Activated CD8-positive, alpha-beta memory T cell treated with anti-CD3 and anti-CD28 coated beads for 24 hours (primary cell): ENCODE measurements around the gene TSSC4.
A peak's percentile ranks its signal among the peaks of the same experiment; 100 is the strongest.

ENCODE experiments used
- DNase-seq: peaks from one replicate; pipeline ENCODE4 v3.0.0-alpha.2; 2020

The TSSC4 gene

DNA sequence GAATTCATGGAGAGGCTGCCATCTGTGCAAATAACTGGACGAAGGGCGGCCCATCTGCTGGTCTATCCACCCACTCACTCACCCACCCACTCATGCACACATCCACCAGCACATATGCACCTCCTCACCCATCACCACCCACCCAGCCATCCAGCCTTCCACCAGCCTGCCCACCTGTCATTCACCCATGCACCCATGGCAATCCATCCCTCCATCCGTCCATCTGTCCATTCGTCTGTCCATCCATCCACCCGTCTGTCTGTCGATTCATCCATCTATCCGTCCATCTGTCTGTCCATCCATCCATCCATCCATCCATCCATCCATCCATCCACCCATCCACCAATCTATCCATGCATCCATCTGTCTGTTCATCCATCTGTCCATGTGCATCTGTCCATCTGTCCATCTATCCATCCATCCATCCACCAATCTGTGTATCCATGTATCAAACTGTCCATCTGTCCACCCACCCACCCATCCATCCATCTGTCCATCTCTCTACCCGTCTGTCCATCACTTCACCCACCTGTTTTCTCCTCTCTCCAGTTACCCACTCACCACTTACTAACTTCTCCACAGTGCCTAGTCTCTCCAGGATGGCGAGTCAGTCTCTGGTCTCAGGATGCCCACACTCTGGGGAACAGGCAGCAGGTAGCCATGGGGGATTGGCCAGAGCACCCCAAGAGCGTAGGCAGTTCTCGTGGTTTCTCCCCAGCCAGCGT lies 34.9 kb downstream of the TSSC4 start:
- no peak for DNase-seq

DNA sequence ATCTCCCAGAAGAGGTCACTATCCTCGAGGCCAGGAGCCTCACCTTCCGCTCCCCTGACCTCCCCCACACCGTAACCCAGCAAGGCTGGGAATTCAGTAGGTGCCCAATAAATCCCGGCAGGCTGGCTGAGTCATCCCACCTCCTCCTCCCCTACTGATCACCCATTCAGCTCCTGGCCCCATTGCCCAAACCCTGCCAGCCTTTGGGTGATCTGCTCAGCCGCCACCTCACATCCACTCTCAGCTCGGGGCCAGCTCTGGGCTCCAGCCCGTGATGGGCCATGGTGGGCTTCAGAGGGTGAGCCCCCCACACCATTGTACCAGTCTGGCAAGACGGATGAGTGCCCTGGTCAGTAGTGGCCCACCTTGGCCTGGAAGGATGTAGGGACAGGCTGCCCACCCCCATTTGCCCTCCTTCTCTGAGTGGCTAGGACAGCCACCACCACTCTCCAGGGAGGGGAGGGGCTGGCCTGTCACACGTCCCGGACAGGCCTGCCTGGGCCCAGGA lies 35.5 kb downstream of the TSSC4 start:
- no peak for DNase-seq

DNA sequence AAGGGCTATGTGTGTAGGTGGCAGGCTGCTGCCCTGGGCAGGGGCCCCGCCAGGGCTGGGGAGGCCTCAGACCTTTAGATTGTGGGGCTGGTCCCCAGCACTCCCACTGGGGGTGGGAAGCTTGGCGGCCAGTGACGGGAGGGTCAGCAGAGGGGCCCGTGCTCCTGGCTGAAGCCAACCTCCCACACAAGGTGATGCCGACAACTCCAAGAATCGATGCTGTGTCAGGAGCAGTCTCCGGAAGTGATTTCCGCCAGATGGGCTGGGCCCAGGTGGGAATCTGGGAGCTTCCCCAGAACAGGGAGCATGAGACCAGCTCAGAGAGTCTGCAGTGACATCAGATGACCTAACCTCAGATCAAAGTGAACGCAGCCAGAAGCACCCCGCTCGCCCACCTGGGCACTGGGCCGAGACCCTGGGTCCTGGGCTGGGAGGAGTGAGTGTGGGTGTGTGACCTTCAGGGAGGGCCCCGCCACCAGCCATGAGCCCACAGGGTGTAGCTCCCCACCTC lies 36.0 kb downstream of the TSSC4 start:
- DNase-seq: no peak

DNA sequence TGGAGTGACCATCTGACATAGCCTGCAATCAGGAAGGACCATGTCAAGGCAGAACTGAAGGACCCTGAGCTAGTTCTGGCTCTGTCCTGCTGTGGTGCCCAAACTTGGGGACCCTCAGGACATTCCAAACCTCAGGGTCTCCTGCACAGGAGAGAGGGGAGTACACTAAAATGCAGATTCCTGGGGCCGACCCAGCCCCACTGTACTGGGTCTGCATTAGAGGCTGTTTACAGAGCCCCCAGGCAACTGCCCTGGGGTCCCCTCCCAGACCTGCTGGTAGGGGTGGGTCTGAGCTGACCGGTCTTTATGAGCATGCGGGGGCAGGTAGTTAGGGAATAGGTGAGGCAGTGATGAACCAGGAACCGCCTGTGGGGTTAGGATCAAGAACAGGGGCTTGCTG lies 37.0 kb downstream of the TSSC4 start:
- DNase-seq: no peak

DNA sequence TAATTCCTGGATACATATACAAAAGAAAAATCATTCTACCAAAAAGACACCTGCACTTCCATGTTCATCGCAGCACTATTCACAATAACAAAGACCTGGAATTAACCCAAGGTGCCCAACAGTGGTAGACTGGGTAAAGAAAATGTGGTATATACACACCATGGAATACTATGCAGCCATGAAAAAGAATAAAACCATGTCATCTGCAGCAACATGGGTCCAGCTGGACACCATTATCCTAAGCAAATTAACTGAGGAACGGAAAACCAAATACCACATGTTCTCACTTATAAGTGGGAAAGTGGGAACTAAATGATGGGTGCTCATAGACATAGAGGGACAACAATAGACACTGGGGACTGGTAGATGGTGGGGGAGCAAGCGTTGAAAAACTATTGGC lies 39.3 kb downstream of the TSSC4 start:
- DNase-seq: no peak

DNA sequence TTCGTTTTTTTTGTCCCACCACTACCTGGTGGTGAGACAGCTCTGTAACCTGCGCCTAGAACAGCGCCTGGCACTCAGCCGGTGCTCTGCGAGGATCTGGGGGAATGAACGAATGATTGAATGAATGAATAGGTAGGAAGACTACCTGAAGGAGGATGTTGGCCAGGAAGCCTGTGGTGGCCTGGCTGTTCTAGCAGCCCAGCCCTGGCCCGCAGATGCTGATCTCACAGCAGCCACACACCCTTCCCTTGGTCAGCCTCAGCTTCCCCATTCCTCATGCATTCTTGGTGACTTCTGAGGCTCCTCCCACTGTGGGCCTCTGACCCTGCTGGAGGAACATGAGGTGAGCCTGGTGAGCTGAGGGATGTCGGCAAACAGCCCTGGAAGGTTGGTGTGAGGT lies 40.1 kb downstream of the TSSC4 start:
- DNase-seq: no peak

DNA sequence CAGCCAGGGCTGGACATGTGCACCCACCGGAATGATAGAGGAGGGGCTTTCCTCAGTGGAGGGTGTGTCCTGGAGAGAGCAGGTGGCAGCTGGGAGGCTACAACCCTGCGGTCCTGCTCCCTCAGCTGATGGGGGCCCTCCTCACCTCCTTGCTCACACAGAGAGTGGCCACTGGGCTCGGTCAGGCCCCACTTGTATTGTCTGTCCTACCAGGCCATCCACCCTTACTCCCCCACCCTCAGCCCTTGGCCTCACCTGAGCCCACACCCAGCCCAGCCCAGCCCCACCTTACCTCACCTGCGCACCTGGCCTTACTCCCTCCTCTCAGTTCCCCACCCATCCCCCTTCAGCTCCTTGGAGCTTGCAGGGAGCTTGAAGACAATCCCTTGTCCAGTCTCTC lies 40.6 kb downstream of the TSSC4 start:
- no peak for DNase-seq

DNA sequence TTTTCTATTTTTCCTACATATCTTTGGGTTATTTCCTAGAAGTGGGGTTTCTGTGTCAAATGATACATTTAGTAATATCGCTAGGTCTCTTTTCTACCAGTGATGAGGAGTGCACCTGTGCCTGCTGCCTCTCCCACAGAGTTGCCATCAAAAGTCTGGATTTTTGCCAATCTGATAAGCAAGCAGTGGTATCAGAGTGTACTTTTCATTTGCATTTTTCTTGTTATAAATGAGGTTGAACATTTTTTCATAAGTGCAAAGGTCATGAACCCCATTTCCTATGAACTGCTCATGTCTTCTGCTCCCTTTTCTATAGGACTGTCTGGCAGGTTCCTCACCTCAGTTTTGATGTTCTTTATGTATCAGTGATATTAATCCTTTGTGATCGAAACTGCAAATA lies 42.0 kb downstream of the TSSC4 start:
- DNase-seq: no peak

DNA sequence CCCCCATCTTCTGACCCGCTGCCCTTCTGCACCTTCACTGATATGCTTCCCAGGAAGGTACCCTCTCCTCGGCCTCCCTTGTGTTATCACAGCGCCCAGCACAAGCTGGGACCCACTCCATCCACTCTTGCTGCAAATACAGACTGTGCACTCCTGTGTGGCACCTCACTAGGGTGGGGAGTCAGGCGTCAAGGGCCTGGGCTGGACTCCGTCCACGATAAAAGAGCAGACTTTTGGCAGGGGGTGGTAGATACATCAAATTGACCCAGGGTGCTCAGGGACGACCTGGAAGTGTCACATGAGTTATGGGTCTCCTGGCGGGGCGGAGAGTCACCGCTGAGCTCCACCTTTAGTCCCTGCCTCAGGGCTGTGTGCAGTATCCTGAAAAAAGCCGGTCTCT lies 42.9 kb downstream of the TSSC4 start:
- no peak for DNase-seq

DNA sequence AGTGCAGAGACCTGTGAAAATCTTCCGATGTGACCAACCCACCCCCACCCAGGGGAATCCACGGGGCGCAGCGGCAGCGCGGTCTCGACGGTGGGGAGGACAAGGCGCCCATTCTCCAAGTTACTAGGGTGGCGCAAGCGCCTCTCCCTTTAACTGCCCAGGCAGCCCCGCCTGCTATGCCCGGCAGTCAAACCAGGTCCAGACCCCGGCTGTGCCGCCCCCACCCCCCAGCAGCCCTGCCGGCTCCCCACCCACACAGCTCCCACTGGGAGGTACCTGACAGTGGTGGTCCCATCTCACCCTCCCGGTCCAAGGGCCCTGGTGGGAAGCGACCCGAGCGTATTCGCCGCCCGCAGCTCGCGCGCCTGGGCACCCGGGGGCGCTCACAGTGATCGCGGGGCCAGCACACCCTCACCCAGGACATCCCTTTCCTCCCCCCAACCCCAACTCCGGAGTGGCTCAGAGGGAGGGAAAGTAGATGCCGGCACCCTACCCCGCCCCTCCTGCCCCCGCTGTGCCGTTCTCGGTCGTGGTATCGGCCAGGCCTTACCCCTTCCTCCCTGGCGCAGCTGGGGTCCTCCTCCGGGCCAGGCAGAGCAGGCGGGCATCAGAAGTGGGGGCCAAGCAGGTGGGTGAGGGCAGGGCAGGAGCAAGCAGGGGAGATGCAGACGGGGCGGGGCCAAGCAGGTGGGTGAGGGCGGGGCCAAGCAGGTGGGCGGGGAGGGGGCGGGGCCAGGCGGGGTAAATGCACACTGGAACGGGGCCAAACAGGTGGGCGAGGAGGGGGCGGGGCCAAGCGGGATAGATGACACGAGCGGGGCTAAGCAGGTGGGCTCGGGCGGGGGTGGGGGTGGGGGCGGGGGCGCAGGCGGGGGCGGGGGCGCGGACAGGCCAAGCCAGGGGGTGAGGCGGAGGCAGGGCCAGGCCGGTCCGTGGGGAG lies 43.6 kb downstream of the TSSC4 start, which contains the start of gene TRPM5:
TRPM5 (minus strand) TSS at position 634 of the 940 bp plus-strand sequence. CDS start 21,478 bp downstream, outside the sequence.
- DNase-seq: peak; percentile 89

DNA sequence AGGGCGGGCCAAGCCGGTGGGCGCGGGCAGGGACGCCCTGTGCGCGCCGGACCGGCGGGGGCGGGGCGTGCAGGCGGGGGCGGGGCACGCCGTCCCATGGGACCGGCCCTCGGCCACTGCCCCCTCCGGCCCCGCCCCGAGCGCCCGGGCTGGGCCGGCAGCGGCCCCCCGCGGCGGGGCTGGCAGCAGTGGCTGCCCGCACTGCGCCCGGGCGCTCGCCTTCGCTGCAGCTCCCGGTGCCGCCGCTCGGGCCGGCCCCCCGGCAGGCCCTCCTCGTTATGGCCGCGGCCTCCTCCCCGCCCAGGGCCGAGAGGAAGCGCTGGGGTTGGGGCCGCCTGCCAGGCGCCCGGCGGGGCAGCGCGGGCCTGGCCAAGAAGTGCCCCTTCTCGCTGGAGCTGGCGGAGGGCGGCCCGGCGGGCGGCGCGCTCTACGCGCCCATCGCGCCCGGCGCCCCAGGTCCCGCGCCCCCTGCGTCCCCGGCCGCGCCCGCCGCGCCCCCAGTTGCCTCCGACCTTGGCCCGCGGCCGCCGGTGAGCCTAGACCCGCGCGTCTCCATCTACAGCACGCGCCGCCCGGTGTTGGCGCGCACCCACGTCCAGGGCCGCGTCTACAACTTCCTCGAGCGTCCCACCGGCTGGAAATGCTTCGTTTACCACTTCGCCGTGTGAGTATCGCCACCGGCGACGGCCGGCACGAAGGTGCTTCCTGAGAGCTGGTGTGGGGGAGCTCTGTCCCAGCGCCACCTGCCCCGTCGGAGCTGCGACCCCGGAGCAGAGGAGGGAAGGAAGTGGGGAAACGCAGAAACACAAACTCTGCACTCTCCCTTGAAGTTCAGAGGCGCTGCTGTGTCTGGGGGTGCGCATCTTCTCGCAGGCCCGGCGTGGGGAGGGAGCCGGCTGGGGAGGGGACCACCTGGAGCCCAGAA lies 44.5 kb downstream of the TSSC4 start, which contains the start of gene KCNQ1:
KCNQ1 (plus strand) TSS at position 188 of the 925 bp plus-strand sequence; CDS start at position 279, 91 bp downstream.
- DNase-seq: peak; percentile 74

DNA sequence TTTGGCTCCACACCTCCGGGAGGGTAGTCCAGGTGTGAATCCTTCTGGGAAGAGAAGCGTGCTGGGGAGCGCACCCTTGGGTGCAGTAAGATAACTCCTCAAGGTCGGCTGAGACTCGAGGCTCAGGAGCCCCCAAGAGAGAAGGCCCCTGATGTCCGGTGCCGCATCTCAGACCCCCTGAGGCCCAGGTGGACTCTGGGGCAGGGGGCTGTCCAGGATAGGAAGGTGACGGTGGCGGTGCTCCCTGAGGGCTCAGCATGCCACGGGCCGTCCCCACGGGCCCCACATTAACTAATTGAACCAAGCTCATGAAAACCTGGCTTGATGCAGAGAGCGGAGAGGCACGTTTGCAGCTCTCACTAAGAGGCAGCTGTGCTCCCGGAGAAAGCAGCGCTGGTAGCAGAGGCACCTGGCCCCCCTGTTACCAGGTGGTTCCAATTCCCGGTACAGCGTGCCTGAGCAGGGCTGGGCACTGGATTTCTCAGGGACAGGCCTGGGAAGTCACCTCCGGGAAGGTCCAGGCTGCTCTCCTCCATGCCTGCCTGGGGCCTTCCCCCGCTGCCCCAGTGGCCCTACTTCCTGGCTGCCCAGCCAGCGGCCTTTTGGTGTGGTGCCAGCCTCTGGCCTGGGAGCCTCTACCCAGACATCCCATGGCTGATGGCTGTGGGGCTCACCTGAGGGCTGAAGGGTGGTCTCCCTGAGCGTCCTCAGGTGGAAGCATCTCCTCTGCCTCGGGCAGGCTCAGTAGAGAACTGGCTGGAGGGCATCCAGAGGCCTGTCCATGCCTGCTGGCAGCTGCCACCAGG lies 45.4 kb downstream of the TSSC4 start:
- DNase-seq: no peak

DNA sequence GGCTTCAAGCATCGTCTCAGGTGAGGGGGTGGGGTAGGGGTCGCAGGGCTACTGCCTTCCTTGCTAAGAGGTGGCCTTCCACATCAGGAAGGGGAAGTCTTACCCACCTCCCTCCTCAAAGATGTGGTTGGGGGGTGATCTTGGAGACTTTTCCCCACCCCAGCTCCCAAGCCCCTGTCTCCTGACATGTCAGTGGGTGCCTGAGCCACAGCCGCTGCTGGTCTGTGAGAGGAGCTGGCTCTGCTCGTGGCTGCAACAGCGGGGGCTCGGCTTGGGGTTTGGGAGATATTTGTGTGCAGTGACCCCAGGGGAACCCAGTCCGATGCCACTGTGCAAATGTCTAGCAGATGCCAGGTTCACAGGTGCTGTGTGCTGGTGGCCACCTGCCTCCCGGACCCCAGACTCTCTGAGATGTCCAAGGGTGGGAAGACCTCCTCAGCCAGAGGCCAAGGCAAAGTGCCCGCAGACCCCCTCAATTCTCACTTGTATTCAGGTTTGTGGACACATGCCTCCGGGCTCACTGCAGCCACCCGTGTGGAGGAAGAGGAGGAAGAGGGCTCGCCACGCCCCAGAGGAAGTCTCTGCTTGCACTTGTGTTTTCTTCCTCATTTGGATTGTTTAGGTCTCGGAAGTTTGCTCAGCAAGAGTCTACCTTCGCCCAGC lies 46.2 kb downstream of the TSSC4 start:
- no peak for DNase-seq

DNA sequence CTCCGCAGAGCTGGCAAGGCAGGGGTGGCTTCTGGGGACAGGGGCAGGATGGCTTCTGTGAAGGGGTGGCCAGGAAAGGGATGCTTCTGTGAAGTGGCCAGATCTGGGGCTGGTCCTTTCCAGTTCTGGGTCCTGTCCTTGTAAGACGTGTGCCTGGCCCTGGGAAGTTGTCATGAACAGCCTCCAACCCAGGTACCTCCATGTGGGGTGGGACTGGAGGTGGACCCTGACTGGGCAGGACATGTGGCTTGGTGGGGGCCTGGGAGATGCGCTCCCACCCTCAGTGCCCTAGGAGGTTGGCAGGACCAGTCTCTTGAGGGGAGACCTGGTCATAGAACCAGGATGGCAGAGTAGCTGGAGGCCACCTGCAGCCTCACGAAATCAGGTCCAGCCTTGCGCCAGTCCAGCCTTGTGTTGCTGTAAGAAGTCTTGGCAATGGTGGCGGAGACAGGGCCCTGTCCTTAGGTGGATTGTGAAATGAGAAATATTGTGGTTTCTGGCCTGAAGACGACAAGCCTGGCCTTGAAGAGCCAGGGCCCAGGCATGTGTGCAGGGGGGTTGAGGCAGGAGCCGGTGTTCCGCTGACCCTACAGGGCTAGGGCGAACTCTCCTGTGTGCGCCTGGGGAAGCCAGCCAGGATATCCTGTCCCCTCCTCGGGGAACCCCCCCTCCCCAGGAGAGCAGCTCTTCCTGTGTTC lies 46.9 kb downstream of the TSSC4 start:
- no peak for DNase-seq

DNA sequence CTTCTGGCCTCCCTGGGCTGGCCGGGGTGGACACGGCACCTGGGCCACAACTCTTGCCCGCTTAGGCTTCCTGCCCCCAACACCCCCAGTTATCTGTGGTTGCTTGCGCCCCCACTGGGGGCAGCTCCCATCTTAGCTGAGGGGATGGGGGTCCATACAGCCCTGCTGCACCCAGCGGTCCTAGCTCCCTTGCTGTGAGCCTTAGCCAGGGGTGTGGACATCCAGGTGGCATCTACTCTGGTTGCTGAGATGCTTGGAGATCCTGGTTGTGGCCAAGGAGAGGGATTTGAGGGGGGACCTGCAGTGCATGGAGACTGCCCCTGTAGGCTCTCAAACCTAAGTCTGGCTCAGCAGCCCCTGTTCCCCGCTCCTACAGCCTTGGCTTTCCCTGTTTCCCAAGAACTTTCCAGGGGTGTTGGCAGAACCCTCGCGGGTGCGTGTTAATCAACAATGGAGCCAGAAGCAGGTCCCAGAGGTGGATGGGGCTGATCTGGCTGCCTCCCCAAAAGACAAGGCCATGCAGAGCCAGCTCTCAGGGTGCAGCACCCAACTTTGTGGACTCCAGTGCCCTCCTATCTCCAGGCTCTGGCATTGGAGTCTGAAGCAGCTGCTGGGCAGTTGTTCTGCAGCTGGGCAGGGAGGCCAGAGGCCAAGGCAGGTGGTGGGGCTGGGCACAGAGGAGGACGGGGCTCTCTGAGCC lies 47.6 kb downstream of the TSSC4 start:
- no peak for DNase-seq

DNA sequence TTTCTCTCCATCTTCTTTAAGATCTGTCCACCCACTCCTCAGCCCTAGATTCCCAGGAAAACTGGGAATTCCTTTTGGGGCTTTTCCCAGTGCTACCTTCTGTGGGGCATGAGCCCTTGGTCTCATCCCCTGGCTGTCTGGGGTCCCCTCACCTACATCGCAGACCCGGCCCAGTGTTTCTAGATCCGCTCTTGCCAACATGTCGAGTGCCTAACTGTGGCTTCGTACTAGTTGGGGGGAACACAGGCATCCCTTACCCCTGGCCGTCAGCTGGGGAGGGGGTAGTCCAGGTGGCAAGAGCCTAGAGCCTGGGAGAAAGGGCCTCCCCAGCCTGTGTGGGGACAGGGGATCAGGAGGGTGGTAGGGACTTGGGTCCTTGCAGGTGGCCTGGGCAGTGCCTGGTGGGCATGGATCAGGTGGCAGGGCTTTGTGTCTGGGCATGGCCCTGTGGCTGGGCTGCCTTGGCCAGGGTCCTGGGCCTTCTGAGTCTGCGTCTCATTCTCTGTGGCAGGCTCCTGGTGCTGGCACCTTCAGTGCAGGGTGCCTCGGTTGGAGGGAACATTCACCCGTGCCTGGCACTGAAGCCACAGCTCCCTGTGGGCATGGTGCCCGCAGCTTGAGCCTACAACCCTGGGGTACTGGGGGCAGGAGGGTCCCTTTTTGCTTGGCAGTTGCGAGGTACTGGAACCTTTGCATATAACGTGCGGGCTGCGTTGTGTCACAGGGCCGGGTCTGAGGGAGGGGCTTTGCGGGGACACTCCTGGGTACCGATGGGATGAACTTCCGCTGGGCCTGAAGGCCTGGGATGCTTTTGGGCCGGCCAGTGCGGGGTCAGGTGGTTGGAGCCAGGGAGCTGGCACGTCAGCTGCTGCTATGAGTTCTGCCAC lies 48.4 kb downstream of the TSSC4 start:
- no peak for DNase-seq

DNA sequence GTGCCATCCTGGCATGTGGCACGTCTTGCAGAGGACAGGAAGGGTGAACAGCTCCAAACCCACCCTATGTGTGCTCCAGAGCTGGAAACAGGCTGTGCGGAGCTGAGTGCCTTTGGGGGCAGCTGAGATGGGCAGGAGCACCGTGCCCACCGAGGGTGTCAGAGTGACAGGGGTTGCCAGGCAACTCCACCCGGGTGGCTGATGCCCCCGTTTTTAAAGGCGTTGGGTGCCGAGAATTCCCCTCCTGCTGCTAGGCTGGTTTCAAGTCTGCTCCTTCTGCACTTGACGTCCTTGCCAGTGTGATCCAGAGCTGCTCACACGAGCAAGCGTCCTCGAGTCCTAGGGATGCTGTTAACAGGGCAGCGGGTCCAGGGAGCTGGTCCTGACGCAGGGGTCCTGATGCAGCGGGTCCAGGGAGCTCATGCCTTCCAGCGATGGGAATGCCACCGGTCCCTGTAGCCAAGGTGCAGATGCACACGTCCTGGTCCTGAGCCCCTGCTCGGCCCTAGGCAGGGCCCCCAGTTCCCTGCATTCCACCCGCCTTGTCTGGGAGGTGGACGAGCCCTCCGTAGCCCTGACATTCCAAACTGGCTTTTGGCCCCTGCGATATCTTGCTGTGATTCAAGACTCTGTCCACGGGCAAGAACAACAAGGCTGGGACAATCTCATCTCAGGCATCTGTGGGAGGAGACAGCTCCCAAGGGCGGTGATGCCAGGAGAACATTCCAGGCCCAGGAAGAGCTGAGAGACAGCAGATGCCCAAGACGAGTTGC lies 49.2 kb downstream of the TSSC4 start:
- DNase-seq: no peak
